Psoas muscle (tissue), 8 donors: ENCODE measurements around the gene MPP3. TPM values are rescaled to one million over a fixed set of nuclear protein-coding genes. Genes with fewer than 3 reads are reported as not detected.

Source experiments
- ATAC-seq, 4 donors: fragments of 200-7000 bp; cut with Tn5 transposase; one replicate each; pipeline ENCODE4 v1.9.1; 2020; ENCODE audit warnings: moderate library complexity in 3 of 4, mild to moderate bottlenecking in 2 of 4
- DNase-seq, 2 donors: peaks; one replicate each; pipeline ENCODE4 v3.0.0-alpha.2; 2020
- H3K27ac ChIP-seq: fragments of 200-600 bp; one replicate; pipeline ENCODE4 v1.8.0; 2022
- H3K27me3 ChIP-seq, 3 donors: fragments of 200-600 bp in 1 of 3; one replicate each; pipeline versions ENCODE4 v1.6.1 to v1.8.0; 2013 to 2022; ENCODE audit warnings: low read length in 2 of 3, mild to moderate bottlenecking in 2 of 3, moderate library complexity in 1 of 3; ENCODE audit not compliant: insufficient read depth in 3 of 3
- H3K36me3 ChIP-seq, 2 donors: fragments of 200-600 bp in 1 of 2; one replicate each; pipeline versions ENCODE4 v1.6.1 to v1.8.0; 2013 to 2022; ENCODE audit warnings: low read depth in 1 of 2, mild to moderate bottlenecking in 1 of 2, moderate library complexity in 1 of 2; ENCODE audit not compliant: insufficient read depth in 1 of 2
- H3K4me1 ChIP-seq: fragments of 200-600 bp; one replicate; pipeline ENCODE4 v1.8.0; 2022
- H3K4me3 ChIP-seq: fragments of 200-600 bp; one replicate; pipeline ENCODE4 v1.8.0; 2022; ENCODE audit warnings: mild to moderate bottlenecking
- H3K9me3 ChIP-seq: fragments of 200-600 bp; one replicate; pipeline ENCODE4 v1.8.0; 2022
- CTCF ChIP-seq: fragments of 200-600 bp; IDR thresholded peaks from one replicate; pipeline ENCODE4 v1.8.0; 2022; ENCODE audit warnings: antibody characterized with exemption
- WGBS, 3 donors: extraction: QIAGEN DNeasy Blood & Tissue Kit; methylation state at CpG; one replicate each; pipeline versions ENCODE4 v1.1.6 to v1.1.7; 2013; 5-methylcytosine and 5-hydroxymethylcytosine counted together
- intact Hi-C, 2 donors: fragments of 100-400 bp; cut with DNase I; formaldehyde crosslinking; loops; one replicate each; pipeline versions ENCODE4 v1.11.0 to v1.14.2; 2022
- polyA plus RNA-seq, 3 donors: library from polyadenylated mRNA; stranded (reverse); fragments of 200-250 nt; gene quantifications; one replicate each; pipeline ENCODE4 v1.2.3, GENCODE V29; 2013
- total RNA-seq, 4 donors: library from RNA; stranded (reverse); fragmentation: NEBNext Ultra II Directional in 2 of 4; extraction: Animal tissue kit (Norgen Biotek cat#: 25700) in 2 of 4; gene quantifications; one replicate each; pipeline versions ENCODE4 v1.2.1 to v1.2.4, GENCODE V29; 2021 to 2023
- donor health status: healthy with polysubstance abuse.
- donor health status: DM: no; HTN: no; CAD: no; lungs with moderate emphysema.
- donor health status: Bipolar disorder and iron deficiency.
- donor health status: healthy.
- donor health status: DM: yes; HTN: yes; CAD: no.
- donor health status: DM: no; HTN: no; CAD: no.
- donor health status: DM: no; HTN: no; CAD: no.
- donor health status: DM: yes; HTN: yes; CAD: no.

Gene MPP3
- total and polyA plus RNA-seq, 7 donors: 1.0 to 2.0 (median 1.5) TPM

DNA sequence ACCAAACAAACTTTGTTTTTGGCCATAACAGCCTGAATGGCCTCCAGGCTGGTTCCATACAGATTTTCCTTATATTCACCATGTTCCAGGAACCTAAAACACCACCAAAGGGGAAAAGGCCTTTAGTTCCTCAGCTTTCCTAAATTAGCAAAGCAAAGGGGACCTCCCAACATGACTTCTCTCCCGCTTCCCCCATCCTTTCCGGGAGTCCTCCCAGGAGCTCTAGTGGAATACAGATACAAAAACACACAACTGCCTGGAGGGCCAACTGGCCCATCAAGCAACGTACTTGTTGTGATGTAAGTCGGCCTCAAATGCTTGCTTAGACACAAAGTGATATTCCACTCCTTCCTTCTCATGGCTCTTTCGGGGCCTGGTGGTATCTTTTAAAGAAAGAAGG lies 22.1 kb downstream of the MPP3 start:
- Histone ChIP-seq H3K4me1 (no peaks in the 10 kb centered on the region), H3K36me3 (peaks cover 0 to 26% of the 10 kb centered on the region in 2 donors), H3K9me3 (no peaks in the 10 kb centered on the region), H3K27ac (no peak overlapping the region), H3K27me3 (no peaks in the 10 kb centered on the region), H3K4me3 (no peak overlapping the region)
- ATAC-seq: no peak
- 85 to 88% (median 85%) methylated on average over 5 of the region's 5 CpGs for WGBS, 3 donors
- DNase-seq: no peak
- intact Hi-C loops: no loop called here
- TF ChIP-seq CTCF: no peak

DNA sequence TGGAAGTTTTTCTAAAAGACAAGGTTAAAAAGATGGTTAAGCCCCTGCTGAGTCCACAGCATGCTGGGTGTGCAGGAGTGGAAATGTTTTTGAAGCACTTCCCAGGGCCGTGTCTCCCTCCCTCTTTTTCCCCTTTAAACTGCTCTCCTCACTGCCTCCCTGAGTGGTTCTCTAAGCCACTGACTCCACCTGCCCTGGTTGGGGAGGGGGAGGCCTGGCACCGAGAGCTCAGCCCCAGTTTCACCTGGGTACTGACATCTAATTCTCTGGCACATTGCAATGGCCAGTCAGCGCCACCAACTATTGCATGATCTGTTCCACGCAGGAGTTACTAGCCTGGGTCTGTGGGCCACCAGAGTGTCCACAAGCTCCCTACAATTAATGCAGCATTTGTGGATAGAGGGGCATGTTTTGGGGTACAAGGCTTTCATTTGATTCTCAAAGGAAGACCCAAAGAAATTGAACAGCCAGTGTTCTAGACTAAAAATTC lies 22.7 kb downstream of the MPP3 start:
- Histone ChIP-seq H3K4me3 (no peak overlapping the region), H3K36me3 (peaks cover 0 to 26% of the 10 kb centered on the region in 2 donors), H3K4me1 (no peaks in the 10 kb centered on the region), H3K9me3 (no peaks in the 10 kb centered on the region), H3K27ac (no peak overlapping the region), H3K27me3 (no peaks in the 10 kb centered on the region)
- no peak for ATAC-seq
- no peak for TF ChIP-seq CTCF
- DNase-seq: no peak
- intact Hi-C loops: no loop called here
- 87 to 92% (median 87%) methylated on average over 4 of the region's 4 CpGs for WGBS, 3 donors

DNA sequence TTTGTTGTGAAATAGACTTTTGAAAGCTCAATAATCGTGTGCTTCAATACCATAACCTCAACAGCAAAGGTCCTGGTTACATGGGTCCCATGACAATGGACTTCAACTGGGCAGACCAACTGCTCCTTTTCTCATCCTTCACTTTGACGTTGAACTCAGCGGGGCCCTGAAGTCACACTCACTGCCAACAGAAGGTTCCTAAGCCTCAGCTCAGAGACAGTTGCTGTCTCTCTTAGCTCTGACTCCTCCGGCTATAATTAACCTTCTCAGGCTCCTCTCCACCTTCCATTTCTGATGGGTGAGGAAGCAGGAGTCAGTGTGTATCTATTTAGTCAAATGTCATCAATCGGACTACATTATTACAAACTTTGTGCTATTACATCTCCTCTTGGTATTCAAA lies 23.8 kb downstream of the MPP3 start:
- Histone ChIP-seq H3K36me3 (peaks cover 0 to 26% of the 10 kb centered on the region in 2 donors), H3K27ac (no peak overlapping the region), H3K27me3 (no peaks in the 10 kb centered on the region), H3K9me3 (no peaks in the 10 kb centered on the region), H3K4me1 (no peaks in the 10 kb centered on the region), H3K4me3 (no peak overlapping the region)
- 90 to 97% (median 93%) methylated on average over 5 of the region's 5 CpGs for WGBS, 3 donors
- no peak for TF ChIP-seq CTCF
- DNase-seq (no peak), ATAC-seq (no peak)
- intact Hi-C loops: no loop called here

- Histone ChIP-seq H3K36me3 (peaks cover 0 to 21% of the 10 kb centered on the region in 2 donors), H3K4me3 (no peak overlapping the region), H3K9me3 (no peaks in the 10 kb centered on the region), H3K4me1 (no peaks in the 10 kb centered on the region), H3K27me3 (no peaks in the 10 kb centered on the region), H3K27ac (no peak overlapping the region)
- no peak for DNase-seq
- no peak for ATAC-seq
- no peak for TF ChIP-seq CTCF
- intact Hi-C loops: no loop called here
- 93 to 97% (median 96%) methylated on average over 4 of the region's 4 CpGs for whole genome bisulfite sequencing, 3 donors
Measured at GRCh38 chr17:43808076-43808475, 24.9 kb downstream of the MPP3 start.

DNA sequence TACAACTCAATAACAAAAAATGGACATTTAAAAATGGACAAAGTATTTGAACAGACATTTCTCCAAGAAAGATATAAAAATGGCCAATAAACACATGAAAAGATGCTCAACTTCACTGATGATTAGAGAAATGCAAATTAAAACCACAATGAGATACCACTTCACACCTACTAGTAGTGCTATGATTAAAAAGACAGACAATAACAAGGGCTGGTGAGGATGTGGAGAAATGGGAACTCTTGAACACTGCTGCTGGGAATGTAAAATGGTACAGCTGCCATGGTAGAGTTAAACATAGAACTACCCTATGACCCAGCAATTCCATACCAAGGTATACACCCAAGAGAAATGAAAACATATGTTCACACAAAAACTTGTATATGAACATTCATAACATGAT lies 27.8 kb downstream of the MPP3 start:
- intact Hi-C loops: no loop called here
- peaks cover 0 to 2% (median 0%) of the 10 kb centered on the region in 3 donors for H3K27me3 ChIP-seq
- H3K4me3 ChIP-seq: no peak overlapping the region

More for the DNA sequence above, 27.8 kb downstream of the MPP3 start:
- Histone ChIP-seq H3K4me1 (no peaks in the 10 kb centered on the region), H3K36me3 (peaks cover 0 to 17% of the 10 kb centered on the region in 2 donors), H3K27ac (no peak overlapping the region), H3K9me3 (no peaks in the 10 kb centered on the region)
- DNase-seq (no peak), ATAC-seq (no peak)
- no peak for TF ChIP-seq CTCF
